ENCODE data around the gene KDM4B. TPM values are rescaled to one million over a fixed set of nuclear protein-coding genes. Genes with fewer than 3 reads are reported as not detected.

Gene KDM4B
- total RNA-seq, 4 donors from 2014 or later = 14.0 to 39.9 (median 19.5) TPM

DNA sequence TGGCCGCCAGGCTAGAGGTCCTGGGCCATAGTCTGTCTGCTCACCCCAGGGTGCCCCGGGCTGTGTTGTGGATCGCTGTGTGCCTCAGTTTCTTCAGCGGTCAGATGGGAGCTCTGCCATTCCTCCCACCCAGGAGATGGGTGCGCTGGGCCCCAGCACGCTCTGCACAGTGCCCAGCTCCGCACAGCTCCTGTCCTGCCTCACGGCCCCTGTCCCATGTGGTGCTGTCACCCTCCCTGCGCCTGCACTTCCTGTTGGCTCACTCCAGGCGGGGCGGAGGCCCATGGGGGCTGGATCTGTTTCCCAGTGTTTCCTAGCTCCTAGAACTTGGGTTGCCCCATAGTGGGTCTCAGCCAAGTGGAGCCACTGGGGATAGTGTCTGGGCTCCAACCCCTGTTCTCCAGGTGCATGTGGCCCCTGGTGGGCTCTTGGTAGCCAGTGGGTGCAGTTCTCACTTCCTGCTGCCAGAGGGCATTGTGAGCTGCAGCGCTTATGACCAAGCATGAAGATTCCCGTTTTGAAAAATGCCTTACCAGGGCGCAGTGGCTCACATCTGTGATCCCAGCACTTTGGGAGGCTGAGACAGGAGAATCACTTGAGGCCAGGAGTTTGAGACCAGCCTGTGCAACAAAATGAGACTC is 69.8 kb downstream of the KDM4B start:
- H3K27ac ChIP-seq = no peak overlapping the region
- no peaks in the 10 kb centered on the region for H3K27me3 ChIP-seq
- WGBS, 2 donors = 53 to 80% methylated on average over 1 to 4 of the region's 14 CpGs
- H3K4me1 ChIP-seq = peaks cover 19 to 49% (median 23%) of the 10 kb centered on the region in 3 donors
- no peak for DNase-seq
- intact Hi-C loops (cut with DNase I) = no loop called here
- H3K4me3 ChIP-seq = no peak overlapping the region
- TF ChIP-seq POLR2A (IDR thresholded peaks at IDR 0.05) = no peak
- TF ChIP-seq, protein P1, sequence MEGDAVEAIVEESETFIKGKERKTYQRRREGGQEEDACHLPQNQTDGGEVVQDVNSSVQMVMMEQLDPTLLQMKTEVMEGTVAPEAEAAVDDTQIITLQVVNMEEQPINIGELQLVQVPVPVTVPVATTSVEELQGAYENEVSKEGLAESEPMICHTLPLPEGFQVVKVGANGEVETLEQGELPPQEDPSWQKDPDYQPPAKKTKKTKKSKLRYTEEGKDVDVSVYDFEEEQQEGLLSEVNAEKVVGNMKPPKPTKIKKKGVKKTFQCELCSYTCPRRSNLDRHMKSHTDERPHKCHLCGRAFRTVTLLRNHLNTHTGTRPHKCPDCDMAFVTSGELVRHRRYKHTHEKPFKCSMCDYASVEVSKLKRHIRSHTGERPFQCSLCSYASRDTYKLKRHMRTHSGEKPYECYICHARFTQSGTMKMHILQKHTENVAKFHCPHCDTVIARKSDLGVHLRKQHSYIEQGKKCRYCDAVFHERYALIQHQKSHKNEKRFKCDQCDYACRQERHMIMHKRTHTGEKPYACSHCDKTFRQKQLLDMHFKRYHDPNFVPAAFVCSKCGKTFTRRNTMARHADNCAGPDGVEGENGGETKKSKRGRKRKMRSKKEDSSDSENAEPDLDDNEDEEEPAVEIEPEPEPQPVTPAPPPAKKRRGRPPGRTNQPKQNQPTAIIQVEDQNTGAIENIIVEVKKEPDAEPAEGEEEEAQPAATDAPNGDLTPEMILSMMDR (IDR thresholded peaks at IDR 0.05) = peak in 4 of 6 experiments; percentile 20 to 53 (median 42)
- H3K36me3 ChIP-seq = peaks cover 16 to 84% (median 28%) of the 10 kb centered on the region in 3 donors
- H3K9me3 ChIP-seq = no peaks in the 10 kb centered on the region

DNA sequence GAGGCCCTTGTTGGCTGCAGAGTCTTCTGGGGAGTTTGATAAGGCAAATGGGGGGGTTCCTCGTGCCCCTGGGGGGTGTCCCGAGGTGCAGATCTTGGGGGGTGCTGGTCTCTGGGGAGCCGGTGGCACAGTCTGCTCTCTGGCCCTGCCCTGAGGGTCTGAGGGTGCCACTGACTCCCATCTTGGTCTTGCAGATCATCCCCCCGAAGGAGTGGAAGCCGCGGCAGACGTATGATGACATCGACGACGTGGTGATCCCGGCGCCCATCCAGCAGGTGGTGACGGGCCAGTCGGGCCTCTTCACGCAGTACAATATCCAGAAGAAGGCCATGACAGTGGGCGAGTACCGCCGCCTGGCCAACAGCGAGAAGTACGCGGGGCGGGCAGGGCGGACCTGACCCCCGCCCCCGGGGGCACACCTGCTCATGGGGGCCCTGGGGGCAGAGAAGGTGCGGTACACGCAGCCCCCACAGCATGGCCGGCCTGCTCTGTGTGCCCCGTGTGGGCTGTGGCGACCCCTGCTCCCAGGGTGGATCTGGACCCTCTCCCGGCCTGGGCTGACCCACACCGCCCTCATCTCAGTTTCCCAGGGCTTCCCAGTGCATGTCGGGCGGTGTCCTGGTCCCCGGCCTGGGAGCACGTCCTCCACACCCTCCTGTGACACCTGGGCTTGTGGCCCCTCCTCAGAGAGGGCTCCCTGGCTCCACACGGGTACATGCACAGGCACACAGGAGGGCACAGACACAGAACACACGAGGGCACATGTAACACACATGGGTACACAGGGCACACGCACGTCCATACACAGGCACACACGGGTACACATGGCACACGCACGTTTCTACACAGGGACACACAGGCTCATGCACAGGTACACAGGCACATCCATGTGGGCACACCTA is 71.0 kb downstream of the KDM4B start:
- intact Hi-C loops (cut with DNase I) = loop anchor here (10.0 kb wide), 1 partner anchor 545 kb away; no protein-coding TSS in a partner anchor
- Histone ChIP-seq H3K4me3 (no peak overlapping the region), H3K27me3 (no peaks in the 10 kb centered on the region), H3K36me3 (peaks cover 16 to 77% (median 18%) of the 10 kb centered on the region in 3 donors), H3K9me3 (no peaks in the 10 kb centered on the region), H3K27ac (no peak overlapping the region), H3K4me1 (peaks cover 19 to 49% (median 23%) of the 10 kb centered on the region in 3 donors)
- TF ChIP-seq POLR2A (IDR thresholded peaks at IDR 0.05) = no peak
- TF ChIP-seq, protein P1 (IDR thresholded peaks at IDR 0.05) = no peak
- WGBS, 2 donors = 93 to 94% methylated on average over 19 to 26 of the region's 43 CpGs
- DNase-seq = no peak

DNA sequence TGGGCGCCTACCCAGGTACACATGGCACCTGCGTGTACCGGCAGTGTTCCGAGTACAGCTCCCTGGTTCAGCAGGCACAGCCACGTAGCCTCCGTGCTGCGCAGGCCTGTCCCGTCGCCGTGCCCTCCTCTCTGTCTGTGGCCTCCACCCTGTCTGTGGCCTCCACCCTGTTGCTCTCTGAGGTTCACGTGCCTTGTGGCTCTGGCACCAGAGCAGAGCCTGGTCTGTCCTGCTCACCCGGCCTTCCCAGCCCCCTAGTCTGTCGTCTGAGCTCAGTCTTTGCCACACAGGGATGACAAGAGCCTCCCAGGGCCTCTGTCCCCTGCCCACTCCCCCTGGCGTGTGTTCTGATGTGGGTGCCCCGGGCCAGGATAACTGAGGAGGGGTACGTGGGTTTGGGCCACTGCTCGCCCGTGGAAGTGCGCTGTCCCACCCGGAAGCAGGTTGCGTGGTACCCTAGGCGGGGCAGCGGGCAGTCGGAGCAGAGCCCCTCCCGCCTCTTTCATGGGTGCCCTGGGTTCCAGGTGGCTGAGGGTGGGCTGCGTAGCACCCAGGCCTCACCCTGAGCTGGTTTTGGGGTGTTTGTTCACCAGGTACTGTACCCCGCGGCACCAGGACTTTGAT is 71.7 kb downstream of the KDM4B start:
- H3K36me3 ChIP-seq = peaks cover 16 to 74% (median 17%) of the 10 kb centered on the region in 3 donors
- intact Hi-C loops (cut with DNase I) = loop anchor here (10.0 kb wide), 1 partner anchor 544 kb away; no protein-coding TSS in a partner anchor
- H3K4me3 ChIP-seq = no peak overlapping the region
- no peaks in the 10 kb centered on the region for H3K27me3 ChIP-seq
- no peaks in the 10 kb centered on the region for H3K9me3 ChIP-seq
- no peak for DNase-seq
- peak overlapping the region in 1 of 4 donors; percentile 39 for H3K27ac ChIP-seq
- no peak for TF ChIP-seq POLR2A (IDR thresholded peaks at IDR 0.05)
- TF ChIP-seq, protein P1 (IDR thresholded peaks at IDR 0.05) = no peak
- WGBS, 2 donors = 91 to 95% methylated on average over 7 to 10 of the region's 28 CpGs
- peaks cover 19 to 52% (median 23%) of the 10 kb centered on the region in 3 donors for H3K4me1 ChIP-seq

DNA sequence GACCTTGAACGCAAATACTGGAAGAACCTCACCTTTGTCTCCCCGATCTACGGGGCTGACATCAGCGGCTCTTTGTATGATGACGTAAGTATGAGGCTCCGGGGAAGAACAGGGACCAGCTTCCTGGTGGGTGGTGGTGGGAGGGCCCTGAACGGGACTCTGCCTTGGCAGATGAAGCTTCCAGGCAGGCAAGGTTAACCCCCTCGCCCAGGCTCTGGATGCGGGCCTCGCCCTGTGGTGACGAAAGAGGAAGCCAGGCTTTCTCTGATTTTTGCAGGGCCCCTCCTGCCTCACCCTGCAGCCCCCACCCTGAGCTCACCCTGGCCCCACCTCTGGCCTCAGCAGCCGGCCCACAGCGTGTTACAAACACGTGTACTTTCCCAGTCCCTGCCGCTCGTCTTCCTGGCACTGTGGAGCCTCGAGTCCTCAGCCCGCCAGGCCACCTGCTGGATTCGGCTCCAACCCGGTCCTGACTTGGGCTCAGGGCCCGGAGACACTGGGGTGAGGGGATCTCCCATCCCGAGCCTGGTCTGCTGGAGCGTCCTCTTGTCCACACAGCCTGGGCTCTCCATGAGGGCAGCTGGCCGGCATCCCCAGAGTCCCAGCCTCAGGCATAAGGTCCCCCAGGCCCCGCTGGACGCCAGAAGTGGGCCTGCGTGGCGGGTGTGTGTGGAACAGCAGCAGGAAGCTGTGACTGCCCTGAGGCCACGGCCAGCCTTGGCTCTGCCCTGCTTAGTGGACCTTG is 72.4 kb downstream of the KDM4B start:
- 71 to 84% methylated on average over 7 to 22 of the region's 29 CpGs for WGBS, 2 donors
- intact Hi-C loops (cut with DNase I) = loop anchor here (10.0 kb wide), 1 partner anchor 543 kb away; no protein-coding TSS in a partner anchor
- no peak for DNase-seq
- Histone ChIP-seq H3K27ac (no peak overlapping the region), H3K36me3 (peaks cover 16 to 67% (median 17%) of the 10 kb centered on the region in 3 donors), H3K4me1 (peaks cover 23 to 55% (median 25%) of the 10 kb centered on the region in 3 donors), H3K9me3 (no peaks in the 10 kb centered on the region), H3K27me3 (no peaks in the 10 kb centered on the region), H3K4me3 (no peak overlapping the region)
- TF ChIP-seq, protein P1 (IDR thresholded peaks at IDR 0.05) = no peak
- no peak for TF ChIP-seq POLR2A (IDR thresholded peaks at IDR 0.05)
